Hepatocyte (in vitro differentiated cells): ENCODE results near the gene KIAA0825. TPM values are rescaled to one million over a fixed set of nuclear protein-coding genes. Genes with fewer than 3 reads are reported as not detected.

Experiments
- DNase-seq: peaks from one replicate; pipeline ENCODE4 v3.0.0-alpha.2; 2016; ENCODE audit warnings: low spot score
- H2AFZ ChIP-seq: fragments of 200-600 bp; sonication (generic); 2 replicates; pipeline ENCODE4 v1.6.0; 2016; ENCODE audit warnings: antibody characterized with exemption, mild to moderate bottlenecking
- H3K27ac ChIP-seq: fragments of 200-600 bp; sonication (generic); 2 replicates; pipeline ENCODE4 v1.5.1; 2016; ENCODE audit warnings: mild to moderate bottlenecking
- H3K27me3 ChIP-seq: fragments of 200-600 bp; sonication (generic); 2 replicates; pipeline ENCODE4 v1.6.1; 2016
- H3K36me3 ChIP-seq: fragments of 200-600 bp; sonication (generic); replicated peaks from 2 replicates; pipeline ENCODE4 v1.5.1; 2016; ENCODE audit warnings: low read depth; ENCODE audit not compliant: insufficient read depth
- H3K4me1 ChIP-seq: fragments of 200-600 bp; sonication (generic); 2 replicates; pipeline ENCODE4 v1.5.1; 2016; ENCODE audit warnings: mild to moderate bottlenecking, moderate library complexity; ENCODE audit not compliant: insufficient read depth
- H3K4me2 ChIP-seq: fragments of 200-600 bp; sonication (generic); 2 replicates; pipeline ENCODE4 v1.6.0; 2016
- H3K4me3 ChIP-seq: fragments of 200-600 bp; sonication (generic); 2 replicates; pipeline ENCODE4 v1.5.1; 2016; ENCODE audit warnings: mild to moderate bottlenecking
- H3K79me2 ChIP-seq: fragments of 200-600 bp; sonication (generic); 2 replicates; pipeline ENCODE4 v1.6.0; 2017; ENCODE audit warnings: mild to moderate bottlenecking
- H3K9me2 ChIP-seq: fragments of 200-600 bp; sonication (generic); replicated peaks from 2 replicates; pipeline ENCODE4 v1.6.0; 2017; ENCODE audit warnings: mild to moderate bottlenecking; ENCODE audit not compliant: insufficient read depth
- H3K9me3 ChIP-seq: fragments of 200-600 bp; sonication (generic); 2 replicates; pipeline ENCODE4 v1.5.1; 2016; ENCODE audit warnings: low read depth, mild to moderate bottlenecking
- H4K20me1 ChIP-seq: fragments of 200-600 bp; sonication (generic); 2 replicates; pipeline ENCODE4 v1.6.0; 2016; ENCODE audit warnings: mild to moderate bottlenecking; ENCODE audit not compliant: insufficient read depth, poor library complexity, severe bottlenecking
- EZH2 ChIP-seq: fragments of 200-600 bp; sonication (generic); IDR thresholded peaks from 2 replicates; pipeline ENCODE4 v1.6.1; 2016; ENCODE audit warnings: antibody characterized with exemption, mild to moderate bottlenecking, borderline replicate concordance
- EZH2phosphoT487 ChIP-seq: fragments of 200-600 bp; sonication (generic); IDR thresholded peaks from one replicate; pipeline ENCODE4 v1.6.1; 2018; ENCODE audit warnings: antibody characterized with exemption, mild to moderate bottlenecking, low read depth, moderate library complexity; ENCODE audit not compliant: unreplicated experiment, severe bottlenecking
- WGBS: methylation state at CpG from one replicate; pipeline ENCODE4 v1.1.6; 2016; ENCODE audit warnings: low lambda C conversion rate; ENCODE audit errors: missing lambda C conversion rate; 5-methylcytosine and 5-hydroxymethylcytosine counted together
- polyA plus RNA-seq: library from polyadenylated mRNA; unstranded; fragments of >200 nt; fragmentation: Nextera tagmentation; extraction: Ambion mirVana; gene quantifications from 2 replicates; pipeline ENCODE4 v1.2.1, GENCODE V29; 2016
- total RNA-seq: library from RNA; depleted of rRNA; stranded (reverse); fragments of >200 nt; gene quantifications from 2 replicates; pipeline ENCODE4 v1.2.3, GENCODE V29; 2014
- TF ChIP-seq, protein P1 (sequence below): fragments of 200-600 bp; sonication (generic); IDR thresholded peaks from 2 replicates; pipeline ENCODE4 v1.5.1; 2016; ENCODE audit warnings: antibody characterized with exemption, mild to moderate bottlenecking; ENCODE audit not compliant: poor library complexity

KIAA0825 gene
- total and polyA plus RNA-seq, 2 experiments from 2014 or later, result 2.1 to 4.5 TPM

DNA sequence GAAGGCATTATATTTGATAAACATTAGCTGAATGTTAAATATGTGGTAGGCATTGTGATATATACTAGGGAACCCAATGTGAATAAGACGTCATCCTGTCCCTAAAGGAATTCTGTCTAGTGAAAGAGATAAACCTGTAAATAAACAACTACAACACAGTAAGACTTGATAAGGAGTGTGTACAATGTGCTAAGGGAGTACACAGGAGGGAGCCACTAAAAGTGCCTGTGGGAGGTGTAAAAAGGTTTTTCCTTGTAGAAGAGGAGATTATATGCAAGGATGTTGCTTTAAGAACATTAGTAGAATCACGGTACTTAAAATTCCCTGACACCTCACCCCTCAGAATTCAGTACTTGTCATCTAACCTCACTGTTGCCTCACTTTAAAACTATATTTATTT, 91.7 kb downstream of the KIAA0825 start:
- Histone ChIP-seq H3K4me3 (no peak overlapping the region), H3K9me3 (no peaks in the 10 kb centered on the region), H3K27ac (no peak overlapping the region), H3K36me3 (no peaks in the 10 kb centered on the region), H3K27me3 (no peaks in the 10 kb centered on the region), H3K4me1 (no peaks in the 10 kb centered on the region), H2AFZ (no peak overlapping the region), H3K9me2 (no peaks in the 10 kb centered on the region), H3K4me2 (no peak overlapping the region), H4K20me1 (no peaks in the 10 kb centered on the region), H3K79me2 (no peaks in the 10 kb centered on the region)
- no peak for DNase-seq
- 58% methylated on average over 2 of the region's 2 CpGs for WGBS
- TF ChIP-seq EZH2 (no peak), EZH2phosphoT487 (no peak)
- TF ChIP-seq, protein P1, sequence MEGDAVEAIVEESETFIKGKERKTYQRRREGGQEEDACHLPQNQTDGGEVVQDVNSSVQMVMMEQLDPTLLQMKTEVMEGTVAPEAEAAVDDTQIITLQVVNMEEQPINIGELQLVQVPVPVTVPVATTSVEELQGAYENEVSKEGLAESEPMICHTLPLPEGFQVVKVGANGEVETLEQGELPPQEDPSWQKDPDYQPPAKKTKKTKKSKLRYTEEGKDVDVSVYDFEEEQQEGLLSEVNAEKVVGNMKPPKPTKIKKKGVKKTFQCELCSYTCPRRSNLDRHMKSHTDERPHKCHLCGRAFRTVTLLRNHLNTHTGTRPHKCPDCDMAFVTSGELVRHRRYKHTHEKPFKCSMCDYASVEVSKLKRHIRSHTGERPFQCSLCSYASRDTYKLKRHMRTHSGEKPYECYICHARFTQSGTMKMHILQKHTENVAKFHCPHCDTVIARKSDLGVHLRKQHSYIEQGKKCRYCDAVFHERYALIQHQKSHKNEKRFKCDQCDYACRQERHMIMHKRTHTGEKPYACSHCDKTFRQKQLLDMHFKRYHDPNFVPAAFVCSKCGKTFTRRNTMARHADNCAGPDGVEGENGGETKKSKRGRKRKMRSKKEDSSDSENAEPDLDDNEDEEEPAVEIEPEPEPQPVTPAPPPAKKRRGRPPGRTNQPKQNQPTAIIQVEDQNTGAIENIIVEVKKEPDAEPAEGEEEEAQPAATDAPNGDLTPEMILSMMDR, result no peak

DNA sequence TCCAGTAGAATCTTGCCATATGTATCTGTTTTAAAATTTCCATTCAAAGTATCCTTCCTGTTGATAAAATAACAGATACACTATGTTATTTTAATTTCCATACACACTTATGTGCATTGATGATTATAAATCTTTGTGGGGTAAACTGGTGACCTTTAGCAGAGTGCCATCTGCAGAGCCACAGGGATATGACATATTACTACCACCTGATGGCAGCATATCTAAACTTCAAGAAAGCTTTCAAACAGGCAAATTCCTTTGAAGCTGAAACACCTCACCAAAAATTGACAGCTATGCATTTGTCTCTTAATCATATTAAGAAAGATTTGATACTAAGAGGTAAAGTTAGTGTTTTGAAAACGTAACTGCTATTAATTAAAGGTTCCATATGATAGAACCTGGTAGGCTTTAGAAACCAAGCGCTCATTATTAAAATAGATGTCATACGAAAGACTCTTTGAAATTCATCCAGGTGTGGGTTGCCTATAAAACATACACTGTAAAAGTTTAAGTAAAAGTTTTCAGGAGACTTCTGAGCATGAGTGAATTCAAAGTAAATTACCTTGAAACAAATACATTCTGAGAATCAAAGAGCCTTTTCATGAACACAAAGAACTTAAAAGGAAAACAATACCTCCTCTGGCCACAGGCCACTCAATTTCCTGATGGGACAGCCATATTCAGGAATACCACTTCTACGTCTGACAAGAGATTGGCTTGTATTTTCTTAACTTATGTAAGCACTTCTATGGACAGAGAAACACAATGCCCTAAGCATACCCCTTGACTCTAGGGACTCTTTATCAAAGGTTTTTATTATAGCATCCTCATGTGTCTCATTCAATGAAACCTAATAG, 93.3 kb downstream of the KIAA0825 start:
- Histone ChIP-seq H3K9me3 (no peaks in the 10 kb centered on the region), H3K4me3 (no peak overlapping the region), H3K9me2 (no peaks in the 10 kb centered on the region), H3K27me3 (no peaks in the 10 kb centered on the region), H3K27ac (no peak overlapping the region), H3K36me3 (no peaks in the 10 kb centered on the region), H3K4me2 (no peak overlapping the region), H3K79me2 (no peaks in the 10 kb centered on the region), H2AFZ (no peak overlapping the region), H3K4me1 (no peaks in the 10 kb centered on the region), H4K20me1 (no peaks in the 10 kb centered on the region)
- 52% methylated on average over 4 of the region's 4 CpGs for WGBS
- peak; percentile 39 for DNase-seq
- TF ChIP-seq EZH2 (no peak), EZH2phosphoT487 (no peak)
- TF ChIP-seq, protein P1, result peak; percentile 62

DNA sequence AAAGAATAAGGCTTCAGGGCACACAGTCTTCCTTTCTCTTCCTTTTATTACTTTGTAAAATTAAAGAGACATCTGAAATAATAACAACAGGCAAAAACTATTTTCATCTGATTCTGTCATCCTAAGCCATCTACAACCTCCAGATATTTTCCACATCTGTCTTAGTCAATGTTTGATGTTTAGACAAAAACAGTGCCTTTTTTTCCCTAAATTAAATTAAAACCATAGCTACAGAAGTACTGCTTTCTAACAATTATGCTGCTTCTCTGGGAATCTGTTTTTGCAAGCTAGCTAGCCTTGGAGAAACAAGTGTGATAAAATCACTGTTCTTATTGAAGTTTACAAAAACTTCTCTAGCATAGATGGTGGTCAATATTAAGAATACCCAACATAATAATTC, 95.4 kb downstream of the KIAA0825 start:
- Histone ChIP-seq H3K9me2 (no peaks in the 10 kb centered on the region), H3K27ac (no peak overlapping the region), H2AFZ (no peak overlapping the region), H4K20me1 (no peaks in the 10 kb centered on the region), H3K27me3 (no peaks in the 10 kb centered on the region), H3K4me3 (no peak overlapping the region), H3K9me3 (no peaks in the 10 kb centered on the region), H3K4me1 (no peaks in the 10 kb centered on the region), H3K36me3 (no peaks in the 10 kb centered on the region), H3K79me2 (no peaks in the 10 kb centered on the region), H3K4me2 (no peak overlapping the region)
- DNase-seq, result no peak
- TF ChIP-seq EZH2phosphoT487 (no peak), EZH2 (no peak)

DNA sequence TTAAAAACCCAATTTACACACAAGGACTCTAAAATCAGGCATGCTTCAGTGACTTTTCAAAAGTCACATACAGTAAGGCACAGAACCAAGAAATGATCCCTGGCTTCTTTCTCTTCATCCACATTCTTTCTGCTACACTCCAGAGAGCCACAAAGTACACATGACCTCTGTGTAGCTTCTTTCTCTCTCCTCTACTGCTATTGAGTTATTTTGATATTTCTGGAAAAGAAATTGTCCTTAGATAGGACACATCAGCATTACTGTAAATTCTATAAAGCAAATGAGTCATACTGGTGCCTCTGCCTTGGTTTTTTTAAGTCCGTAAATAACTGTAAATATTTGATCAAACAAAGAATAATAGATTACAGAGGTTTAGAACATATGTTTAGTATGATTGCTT, 96.3 kb downstream of the KIAA0825 start:
- TF ChIP-seq EZH2phosphoT487 (no peak), EZH2 (no peak)
- TF ChIP-seq, protein P1, result no peak
- no peak overlapping the region for H3K4me2 ChIP-seq
- H3K4me1 ChIP-seq, result no peaks in the 10 kb centered on the region
- H4K20me1 ChIP-seq, result no peaks in the 10 kb centered on the region
- no peak overlapping the region for H2AFZ ChIP-seq
- H3K4me3 ChIP-seq, result no peak overlapping the region
- H3K9me2 ChIP-seq, result no peaks in the 10 kb centered on the region
- WGBS, result 71% methylated on average over 1 of the region's 1 CpG
- no peaks in the 10 kb centered on the region for H3K36me3 ChIP-seq
- H3K9me3 ChIP-seq, result no peaks in the 10 kb centered on the region
- no peaks in the 10 kb centered on the region for H3K79me2 ChIP-seq
- H3K27me3 ChIP-seq, result no peaks in the 10 kb centered on the region
- DNase-seq, result no peak
- H3K27ac ChIP-seq, result no peak overlapping the region
